OCI-LY7 (cell line): ENCODE measurements around the gene PGM3. TPM values are rescaled to one million over a fixed set of nuclear protein-coding genes. Genes with fewer than 3 reads are reported as not detected.

Source experiments
- BruUV-seq: library from RNA; stranded (reverse); fragments of 400-500 nt; replicated peaks from 2 replicates; lab custom pipeline; 2021; lab: Mats Ljungman, UMichigan
- CTCF ChIA-PET: fragments of 300-600 bp; sonication (Branson Sonifier 250); formaldehyde crosslinking; loops from one replicate; lab custom pipeline; 2022; ENCODE audit warnings: antibody characterized with exemption; ENCODE audit not compliant: unreplicated experiment; lab: Charles Lee
- POLR2A ChIA-PET: fragments of 300-600 bp; sonication (Branson Sonifier 250); formaldehyde crosslinking; loops from one replicate; lab custom pipeline; 2022; ENCODE audit warnings: antibody characterized with exemption; lab: Charles Lee
- DNase-seq: peaks from one replicate; pipeline ENCODE4 v3.0.0-alpha.2; 2015; ENCODE audit warnings: low spot score
- H2AFZ ChIP-seq: fragments of 200-600 bp; sonication (generic), shearing (Covaris generic); 2 replicates; pipeline ENCODE4 v1.6.1; 2014; ENCODE audit warnings: mild to moderate bottlenecking, antibody characterized with exemption, low read length, moderate library complexity
- H3K27ac ChIP-seq: fragments of 200-600 bp; sonication (generic); 2 replicates; pipeline ENCODE4 v1.5.1; 2014; ENCODE audit warnings: mixed run types, low read depth, mild to moderate bottlenecking, moderate library complexity, low read length, inconsistent platforms; ENCODE audit not compliant: poor library complexity, severe bottlenecking
- H3K36me3 ChIP-seq: fragments of 200-600 bp; sonication (generic); 2 replicates; pipeline ENCODE4 v1.6.1; 2014; ENCODE audit warnings: mild to moderate bottlenecking, antibody characterized with exemption, low read length, moderate library complexity, mixed read lengths; ENCODE audit not compliant: insufficient read depth
- H3K4me1 ChIP-seq: fragments of 200-600 bp; sonication (generic); 2 replicates; pipeline ENCODE4 v1.5.1; 2014; ENCODE audit warnings: mild to moderate bottlenecking, low read length; ENCODE audit not compliant: insufficient read depth, poor library complexity, severe bottlenecking
- H3K4me2 ChIP-seq: fragments of 200-600 bp; sonication (generic); 2 replicates; pipeline ENCODE4 v1.6.1; 2014; ENCODE audit warnings: mild to moderate bottlenecking, low read length
- H3K4me3 ChIP-seq: fragments of 200-600 bp; sonication (generic); 2 replicates; pipeline ENCODE4 v1.5.1; 2014; ENCODE audit warnings: mild to moderate bottlenecking, low read depth, low read length; ENCODE audit not compliant: poor library complexity, severe bottlenecking
- H3K79me2 ChIP-seq: fragments of 200-600 bp; sonication (generic); 2 replicates; pipeline ENCODE4 v1.6.1; 2016; ENCODE audit warnings: low read depth, mild to moderate bottlenecking, low read length, moderate library complexity, mixed read lengths; ENCODE audit not compliant: insufficient read depth
- H3K9me2 ChIP-seq: fragments of 200-600 bp; sonication (generic); 2 replicates; pipeline ENCODE4 v1.6.1; 2016; ENCODE audit warnings: mild to moderate bottlenecking, low read length, mixed read lengths; ENCODE audit not compliant: insufficient read depth
- H3K9me3 ChIP-seq: fragments of 200-600 bp; sonication (generic); 2 replicates; pipeline ENCODE4 v1.6.1; 2014; ENCODE audit warnings: mild to moderate bottlenecking, mixed run types, low read length, mixed read lengths
- H4K20me1 ChIP-seq: fragments of 200-600 bp; sonication (generic); 2 replicates; pipeline ENCODE4 v1.6.1; 2014; ENCODE audit warnings: mild to moderate bottlenecking, antibody characterized with exemption, low read length, moderate library complexity, mixed read lengths; ENCODE audit not compliant: insufficient read depth
- CTCF ChIP-seq: fragments of 200-600 bp; sonication (generic); conservative IDR thresholded peaks from 2 replicates; pipeline ENCODE4 v1.5.1; 2014; ENCODE audit warnings: mild to moderate bottlenecking, antibody characterized with exemption, low read length, moderate library complexity, mixed read lengths
- EZH2phosphoT487 ChIP-seq: fragments of 200-600 bp; sonication (generic); IDR thresholded peaks from 2 replicates; pipeline ENCODE4 v1.6.1; 2018; ENCODE audit warnings: low read depth, borderline replicate concordance, mild to moderate bottlenecking, mixed run types, antibody characterized with exemption, low read length, moderate library complexity, mixed read lengths
- intact Hi-C: fragments of 100-400 bp; cut with micrococcal nuclease; formaldehyde crosslinking; loops from one replicate; pipeline ENCODE4 v1.10.0; 2022; ENCODE audit not compliant: unreplicated experiment
- total RNA-seq, 2 experiments: library from RNA; depleted of rRNA in 1 of 2; stranded (reverse); fragments of >200 nt in 1 of 2; shearing (Covaris generic) in 1 of 2; gene quantifications; 2 replicates each; pipeline ENCODE4 v1.2.3, GENCODE V29; 2014 to 2022

The PGM3 gene
- total RNA-seq, 2 experiments from 2014 or later: 17.5 to 37.4 TPM

- Histone ChIP-seq H3K9me3 (no peaks in the 10 kb centered on the region), H4K20me1 (no peaks in the 10 kb centered on the region), H3K36me3 (peaks cover 38% of the 10 kb centered on the region), H3K4me2 (no peak overlapping the region), H3K4me1 (no peaks in the 10 kb centered on the region), H3K9me2 (no peaks in the 10 kb centered on the region), H2AFZ (no peak overlapping the region), H3K79me2 (no peaks in the 10 kb centered on the region), H3K4me3 (no peak overlapping the region), H3K27ac (no peak overlapping the region)
- ChIA-PET CTCF (interaction anchor here (1.3 kb wide), 1 partner anchor 50 kb away, joined by 3 read pairs; the partner anchor contains the start of gene DOP1A), POLR2A (interaction anchor here (0.9 to 1.2 kb wide), 5 partner anchors 18 to 102 kb away, joined by 3 to 6 read pairs (median 3); no protein-coding TSS in a partner anchor)
- no peak for DNase-seq
- TF ChIP-seq EZH2phosphoT487 (no peak), CTCF (no peak)
- intact Hi-C loops: no loop called here
- no TSS peak for BruUV-seq
Measured at GRCh38 chr6:83117802-83118201, 75.3 kb downstream of the PGM3 start.

Other genes starting within 250 kb of the PGM3 start
- 14.9 and 15.1 TPM in 2 replicates for gene UBE3D, start 127.4 kb downstream of the PGM3 start, total RNA-seq (2014; rRNA removed; shearing (Covaris generic))
- gene UBE3D, start 127.4 kb downstream of the PGM3 start, total RNA-seq (2022): 10.4 and 11.0 TPM in 2 replicates
- 21.4 and 25.6 TPM in 2 replicates for gene DOP1A, start 125.6 kb downstream of the PGM3 start, total RNA-seq (2014; rRNA removed; shearing (Covaris generic))
- 24.4 and 25.2 TPM in 2 replicates for gene DOP1A, start 125.6 kb downstream of the PGM3 start, total RNA-seq (2022)
- gene RWDD2A, start 92 bp upstream of the PGM3 start, total RNA-seq (2014; rRNA removed; shearing (Covaris generic)): 2.2 and 2.9 TPM in 2 replicates
- 4.4 and 5.3 TPM in 2 replicates for gene RWDD2A, start 92 bp upstream of the PGM3 start, total RNA-seq (2022)
- gene ME1, start 237.8 kb upstream of the PGM3 start, total RNA-seq (2014; rRNA removed; shearing (Covaris generic)): not detected in 2 replicates
- gene ME1, start 237.8 kb upstream of the PGM3 start, total RNA-seq (2022): not detected in 2 replicates